IPS DF 4.7 (cell line): ENCODE measurements around the gene IL2RA.
"Not testable (repeated sequence)": the region's sequence is repeated elsewhere in the genome, so short reads cannot be mapped to it uniquely, and the experiment has no call there.

Experiments
- DNase-seq: peaks from one replicate; pipeline ENCODE4 v3.0.0-alpha.2; 2013; ENCODE audit warnings: low spot score; ENCODE audit errors: extremely low read depth

Gene IL2RA

GRCh38 chr10:5985029-5985428, 77.1 kb downstream of the IL2RA start:
- DNase-seq = no peak

GRCh38 chr10:5983774-5984173, 78.4 kb downstream of the IL2RA start:
- DNase-seq = no peak

GRCh38 chr10:5981529-5981928, 80.6 kb downstream of the IL2RA start:
- DNase-seq = no peak

- no peak for DNase-seq
These were observed 84.0 kb downstream of the IL2RA start for GRCh38 chr10:5978230-5978489.

- DNase-seq = no peak
These were observed 84.5 kb downstream of the IL2RA start, which contains the start of gene IL15RA for GRCh38 chr10:5977471-5978229. Gene IL15RA, minus strand, starts transcription at chr10:5977543. Its CDS starts 51 bp downstream, at chr10:5977492.

GRCh38 chr10:5976512-5977470, 85.4 kb downstream of the IL2RA start:
- no peak for DNase-seq

GRCh38 chr10:5975641-5976473, 86.3 kb downstream of the IL2RA start:
- DNase-seq = no peak

- DNase-seq = no peak
These were observed 89.1 kb downstream of the IL2RA start for GRCh38 chr10:5973069-5973468.

- no peak for DNase-seq
These were observed 90.3 kb downstream of the IL2RA start for GRCh38 chr10:5971886-5972285.

- no peak for DNase-seq
These were observed 90.8 kb downstream of the IL2RA start for GRCh38 chr10:5971315-5971832.

- DNase-seq = no peak
These were observed 91.6 kb downstream of the IL2RA start for GRCh38 chr10:5970527-5970926.

- DNase-seq = no peak
These were observed 92.1 kb downstream of the IL2RA start for GRCh38 chr10:5970066-5970465.

- DNase-seq = no peak
These were observed 93.3 kb downstream of the IL2RA start for GRCh38 chr10:5968681-5969453.

GRCh38 chr10:5968037-5968680, 94.0 kb downstream of the IL2RA start:
- DNase-seq = no peak

GRCh38 chr10:5965266-5965665, 96.9 kb downstream of the IL2RA start:
- DNase-seq = no peak

- DNase-seq = no peak
These were observed 97.4 kb downstream of the IL2RA start for GRCh38 chr10:5964736-5965135.

- DNase-seq = no peak
These were observed 98.6 kb downstream of the IL2RA start for GRCh38 chr10:5963591-5963990.

- DNase-seq = no peak
These were observed 99.1 kb downstream of the IL2RA start for GRCh38 chr10:5963071-5963470.

GRCh38 chr10:5962358-5962940, 99.7 kb downstream of the IL2RA start:
- DNase-seq = not testable (repeated sequence)
